Measurements from ENCODE around the gene ART1. TPM values are rescaled to one million over a fixed set of nuclear protein-coding genes. Genes with fewer than 3 reads are reported as not detected.
"Not testable (repeated sequence)": the region's sequence is repeated elsewhere in the genome, so short reads cannot be mapped to it uniquely, and the experiment has no call there.

The ART1 gene, protein sequence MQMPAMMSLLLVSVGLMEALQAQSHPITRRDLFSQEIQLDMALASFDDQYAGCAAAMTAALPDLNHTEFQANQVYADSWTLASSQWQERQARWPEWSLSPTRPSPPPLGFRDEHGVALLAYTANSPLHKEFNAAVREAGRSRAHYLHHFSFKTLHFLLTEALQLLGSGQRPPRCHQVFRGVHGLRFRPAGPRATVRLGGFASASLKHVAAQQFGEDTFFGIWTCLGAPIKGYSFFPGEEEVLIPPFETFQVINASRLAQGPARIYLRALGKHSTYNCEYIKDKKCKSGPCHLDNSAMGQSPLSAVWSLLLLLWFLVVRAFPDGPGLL
- not detected for total RNA-seq
- long read RNA-seq: 0 reads

- no peak for DNase-seq (ENCODE audit: low spot score)
Measured at GRCh38 chr11:3644817-3645235, at the start of gene ART1. Gene ART1, plus strand, starts transcription at chr11:3645128. Its CDS starts 14,086 bp downstream, at chr11:3659214.

DNA sequence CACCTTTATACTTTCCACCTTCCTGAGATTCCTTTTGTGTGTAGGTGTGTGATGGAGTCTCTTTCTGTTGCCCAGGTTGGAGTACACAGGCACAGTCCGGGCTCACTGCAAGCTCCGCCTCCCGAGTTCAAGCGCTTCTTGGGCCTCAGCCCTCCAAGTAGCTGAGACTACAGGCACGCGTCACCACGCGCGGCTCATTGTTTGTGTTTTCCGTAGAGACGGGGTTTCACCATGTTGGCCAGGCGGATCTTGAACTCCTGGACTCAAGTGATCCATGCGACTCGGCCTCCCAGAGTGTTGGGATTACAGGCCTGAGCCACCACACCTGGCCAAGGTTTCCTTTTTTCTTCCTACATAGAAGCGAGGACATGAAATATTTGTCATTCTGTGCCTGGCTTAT lies 47.2 kb upstream of the ART1 start:
- not testable (repeated sequence) for DNase-seq (ENCODE audit: low spot score)

DNA sequence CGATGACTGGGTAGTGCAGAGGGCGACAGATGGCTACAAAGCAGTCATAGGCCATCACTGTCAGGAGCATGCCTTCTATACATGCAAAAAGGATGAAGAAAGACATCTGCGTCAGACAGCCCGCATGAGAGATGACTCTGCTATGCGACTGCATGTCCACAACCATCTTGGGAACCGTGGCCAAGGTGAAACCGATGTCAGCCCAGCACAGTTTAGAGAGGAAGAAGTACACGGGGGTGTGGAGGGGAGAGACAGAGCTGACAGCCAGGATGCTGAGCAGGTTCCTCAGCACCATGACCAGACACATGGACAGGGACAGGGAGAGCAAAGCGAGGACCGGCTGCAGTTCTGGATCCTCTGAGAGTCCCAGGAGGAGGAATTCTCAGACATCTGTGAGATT lies 44.7 kb upstream of the ART1 start:
- DNase-seq (ENCODE audit: low spot score): not testable (repeated sequence)

- no peak for DNase-seq (ENCODE audit: low spot score)
Measured at GRCh38 chr11:3604167-3604566, 40.8 kb upstream of the ART1 start.

DNA sequence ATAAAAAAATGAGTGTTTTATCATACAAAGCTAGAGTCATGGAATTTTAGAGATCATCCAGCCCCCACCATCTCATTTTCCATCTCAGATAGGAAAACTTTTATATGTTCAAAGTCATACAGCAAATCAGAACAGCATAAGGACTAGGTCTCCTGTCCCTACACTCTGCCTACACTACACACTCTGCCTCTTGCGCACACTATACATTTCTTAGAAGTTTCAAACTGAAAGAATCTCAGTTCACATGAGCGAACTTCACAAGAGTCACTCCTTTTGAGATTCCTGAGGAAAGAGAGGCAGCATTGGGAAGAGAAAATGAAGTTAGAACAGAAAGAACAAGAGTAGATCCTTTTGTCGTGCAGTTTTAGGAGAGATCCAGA lies 39.7 kb upstream of the ART1 start:
- DNase-seq (ENCODE audit: low spot score): no peak

- no peak for DNase-seq (ENCODE audit: low spot score)
Measured at GRCh38 chr11:3605771-3606203, 39.1 kb upstream of the ART1 start.

GRCh38 chr11:3609416-3610265 lies 35.3 kb upstream of the ART1 start:
- no peak for DNase-seq (ENCODE audit: low spot score)

DNA sequence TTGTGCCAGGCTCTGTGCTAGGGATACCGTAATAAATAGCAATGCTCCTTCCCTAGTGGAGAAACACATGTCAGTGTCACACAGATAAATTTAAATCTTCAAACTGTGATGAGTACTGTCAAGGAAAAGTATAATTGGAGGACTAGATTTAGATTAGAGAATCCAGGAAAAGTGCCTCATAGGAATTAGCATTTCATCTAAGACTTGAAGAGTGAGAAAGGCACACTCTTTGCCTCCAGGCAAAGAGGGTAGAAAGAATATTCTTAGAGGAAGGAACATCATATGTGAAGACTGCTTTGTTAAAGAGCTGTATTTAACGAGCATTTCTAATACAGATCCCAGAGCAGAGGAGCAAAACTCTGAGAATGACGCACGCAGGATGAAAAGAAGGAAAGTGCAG lies 34.1 kb upstream of the ART1 start:
- DNase-seq (ENCODE audit: low spot score): no peak

DNA sequence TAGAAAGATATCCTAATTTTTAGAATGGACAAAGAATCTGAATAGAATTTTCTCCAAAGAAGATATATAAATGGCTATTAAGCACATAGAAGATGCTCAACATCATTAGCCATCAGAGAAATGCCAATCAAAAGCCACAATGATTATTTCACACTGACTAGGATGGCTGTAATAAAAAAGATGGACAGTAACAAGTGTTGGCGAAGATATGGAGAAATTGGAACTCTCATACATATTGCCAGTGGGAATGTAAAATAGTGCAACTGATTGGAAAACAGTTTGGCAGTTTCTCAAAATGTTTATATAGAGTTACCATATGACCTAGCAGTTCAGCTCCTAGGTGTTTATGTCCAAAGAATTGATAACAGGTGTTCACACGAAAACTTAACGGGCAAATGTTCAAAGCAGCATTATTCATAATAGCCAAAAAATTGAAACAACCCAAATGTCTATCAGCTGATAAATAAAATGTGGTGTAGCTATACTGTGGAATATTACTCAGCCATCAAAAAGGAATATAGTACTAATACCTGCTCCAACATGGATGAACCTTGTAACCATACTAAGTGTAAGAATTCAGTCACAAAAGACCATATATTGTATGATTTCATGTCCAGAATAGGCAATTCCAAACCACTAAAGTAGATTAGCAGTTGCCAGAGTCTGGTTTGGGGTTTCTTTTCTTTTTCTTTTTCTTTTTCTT lies 32.8 kb upstream of the ART1 start:
- DNase-seq (ENCODE audit: low spot score): no peak

GRCh38 chr11:3613998-3614741 lies 30.8 kb upstream of the ART1 start:
- no peak for DNase-seq (ENCODE audit: low spot score)

DNA sequence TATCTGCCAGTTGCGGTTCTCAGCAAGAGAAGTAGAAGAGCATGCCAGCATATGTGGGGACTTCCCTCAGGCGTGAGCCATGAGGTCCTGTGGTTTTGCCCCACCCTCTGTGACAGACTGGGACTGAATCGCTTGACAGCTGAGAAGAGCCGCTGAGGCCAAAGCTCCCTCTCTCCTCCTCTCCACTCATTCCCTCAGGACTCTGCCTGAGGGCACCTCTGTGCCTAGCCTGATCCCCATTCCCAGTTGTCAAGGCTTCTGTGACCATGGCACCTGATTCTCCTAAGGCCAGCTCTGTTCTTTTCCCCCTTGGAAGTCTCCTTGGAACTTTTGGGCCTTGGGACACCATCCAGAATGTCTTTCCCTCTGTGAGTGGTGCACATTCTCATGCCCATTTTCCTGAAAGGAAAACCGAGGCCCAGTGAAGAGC lies 30.2 kb upstream of the ART1 start:
- DNase-seq (ENCODE audit: low spot score): no peak

- DNase-seq (ENCODE audit: low spot score): no peak
Measured at GRCh38 chr11:3615998-3616397, 28.9 kb upstream of the ART1 start.

- DNase-seq (ENCODE audit: low spot score): peak; percentile 81
Measured at GRCh38 chr11:3616721-3617460, 28.0 kb upstream of the ART1 start.

DNA sequence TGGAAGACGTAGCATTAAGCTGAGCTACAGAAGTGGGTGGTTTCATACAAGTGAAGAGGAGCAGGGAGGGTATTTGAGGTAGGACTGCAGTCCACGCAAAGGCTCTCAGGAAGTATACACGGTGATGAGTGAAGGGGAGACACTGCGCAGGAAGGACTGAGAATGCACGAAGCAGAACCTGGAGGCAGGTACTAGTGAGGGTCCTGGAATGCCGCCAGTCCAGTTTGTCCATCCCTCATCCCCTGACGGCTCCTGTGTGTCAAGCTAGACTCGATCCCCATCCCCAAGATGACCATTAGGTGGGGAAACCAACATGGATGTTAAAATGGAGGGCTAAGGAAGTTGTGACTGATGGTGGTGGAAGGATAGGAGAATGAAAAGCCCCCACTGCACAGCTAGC lies 26.9 kb upstream of the ART1 start:
- peak; percentile 41 for DNase-seq (ENCODE audit: low spot score)

DNA sequence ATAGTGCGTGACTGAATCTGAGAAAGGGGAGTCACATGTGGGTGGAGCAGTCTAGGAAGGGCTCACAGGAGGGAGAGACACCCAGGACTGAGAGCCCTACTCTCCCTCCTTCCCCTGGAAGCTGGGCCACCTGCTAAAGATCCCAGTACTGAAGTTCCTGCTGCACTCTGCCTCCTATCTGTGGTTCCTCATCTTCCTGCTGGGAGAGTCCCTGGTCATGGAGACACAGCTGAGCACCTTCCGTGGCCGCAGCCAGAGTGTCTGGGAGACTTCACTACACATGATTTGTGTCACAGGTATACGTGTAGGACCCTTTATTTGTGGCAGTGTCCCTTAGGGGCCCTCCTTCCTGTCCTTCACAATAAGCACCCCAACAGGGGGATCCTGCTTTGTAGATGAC lies 22.4 kb upstream of the ART1 start:
- peak; percentile 24 for DNase-seq (ENCODE audit: low spot score)

- peak; percentile 22 for DNase-seq (ENCODE audit: low spot score)
Measured at GRCh38 chr11:3623121-3623520, 21.8 kb upstream of the ART1 start.

DNA sequence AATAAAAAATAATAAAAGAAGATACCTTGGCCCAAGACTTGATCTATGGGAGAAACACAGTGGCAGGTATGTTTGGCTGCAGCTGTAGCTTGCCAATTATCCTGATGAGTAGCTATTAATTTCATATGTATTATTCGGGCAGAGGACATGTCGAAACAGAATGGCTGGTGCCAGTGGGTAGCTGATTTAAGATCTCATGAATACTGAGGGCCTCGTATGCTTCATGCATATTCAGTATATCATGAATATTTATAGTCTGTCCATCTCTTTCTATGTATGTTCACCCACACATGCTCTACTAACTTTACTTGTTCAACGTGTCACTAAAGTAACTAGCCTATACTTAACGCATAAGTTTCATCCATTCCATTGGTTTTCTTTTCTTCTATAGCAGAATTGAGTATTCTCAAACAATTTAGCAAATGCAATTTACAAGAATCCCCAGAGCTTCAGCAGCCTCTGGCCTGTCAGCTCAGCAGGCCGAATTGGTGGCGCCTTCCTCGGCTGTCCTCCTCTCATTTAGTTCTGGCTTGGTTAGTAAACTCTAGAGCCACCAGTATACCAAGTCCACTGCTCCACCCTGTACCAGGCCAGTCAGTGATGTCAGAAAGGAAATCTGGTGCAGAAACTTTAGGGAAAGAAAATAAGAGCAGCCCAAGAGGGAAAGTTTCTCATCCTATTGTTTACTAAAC lies 21.0 kb upstream of the ART1 start:
- peak; percentile 22 for DNase-seq (ENCODE audit: low spot score)

GRCh38 chr11:3626250-3626960 lies 18.5 kb upstream of the ART1 start:
- DNase-seq (ENCODE audit: low spot score): no peak

- no peak for DNase-seq (ENCODE audit: low spot score)
Measured at GRCh38 chr11:3627291-3627690, 17.6 kb upstream of the ART1 start.

All from mesenteric fat pad (tissue), 1 donor.